Type B pancreatic cell (in vitro differentiated cells): Measurements from ENCODE around the gene MYO10. TPM values are rescaled to one million over a fixed set of nuclear protein-coding genes. Genes with fewer than 3 reads are reported as not detected.

Source experiments
- DNase-seq: peaks from one replicate; pipeline ENCODE4 v3.0.0; 2021; ENCODE audit warnings: mixed read lengths; ENCODE audit not compliant: unreplicated experiment; ENCODE audit errors: extremely low spot score
- H3K27ac Mint-ChIP-seq: 2 replicates; pipeline ENCODE4 v1.8.0; 2021; ENCODE audit warnings: mild to moderate bottlenecking, mixed read lengths
- H3K27me3 Mint-ChIP-seq: 2 replicates; pipeline ENCODE4 v1.8.0; 2021; ENCODE audit warnings: mixed read lengths
- H3K36me3 Mint-ChIP-seq: 2 replicates; pipeline ENCODE4 v1.8.0; 2021; ENCODE audit warnings: mixed read lengths
- H3K4me1 Mint-ChIP-seq: one replicate; pipeline ENCODE4 v1.8.0; 2021; ENCODE audit warnings: mixed read lengths; ENCODE audit not compliant: unreplicated experiment
- H3K4me3 Mint-ChIP-seq: 2 replicates; pipeline ENCODE4 v1.8.0; 2021; ENCODE audit warnings: mild to moderate bottlenecking, mixed read lengths
- H3K9me3 Mint-ChIP-seq: 2 replicates; pipeline ENCODE4 v1.8.0; 2021; ENCODE audit warnings: mixed read lengths
- total RNA-seq: library from RNA; stranded (reverse); gene quantifications from 2 replicates; pipeline ENCODE4 v1.2.1, GENCODE V29; 2021; ENCODE audit warnings: low replicate concordance
- TF ChIP-seq, protein P1 (sequence below): fragments of 200-600 bp; sonication (generic); conservative IDR thresholded peaks from 2 replicates; pipeline ENCODE4 v1.5.0; 2021; ENCODE audit warnings: antibody characterized with exemption, mild to moderate bottlenecking

Gene MYO10
- total RNA-seq, 1 donor from 2014 or later, result 52.5 TPM

DNA sequence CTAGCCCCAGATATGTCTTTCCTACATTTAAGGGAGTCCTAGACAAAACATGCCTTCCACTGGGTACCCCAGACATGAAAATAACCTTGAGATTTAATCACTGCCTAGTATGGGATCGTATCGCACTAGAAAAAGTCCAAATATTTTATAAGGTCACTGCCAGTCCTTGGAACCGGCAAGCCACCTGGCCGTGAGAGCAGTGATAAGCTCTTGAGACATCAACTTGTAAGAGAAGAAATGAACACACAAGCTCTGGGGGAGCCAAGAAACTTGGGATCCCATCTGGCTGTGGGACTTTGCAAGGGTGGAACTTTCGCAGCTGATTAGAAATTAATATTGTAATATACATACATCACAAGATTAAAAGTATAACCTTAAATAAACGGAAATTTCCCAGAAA, 21.5 kb downstream of the MYO10 start:
- Mint-ChIP-seq H3K4me1 (peaks cover 14% of the 10 kb centered on the region), H3K36me3 (peaks cover 4% of the 10 kb centered on the region), H3K4me3 (no peak overlapping the region), H3K27ac (no peak overlapping the region), H3K9me3 (peaks cover 4% of the 10 kb centered on the region), H3K27me3 (peaks cover 5% of the 10 kb centered on the region)
- no peak for DNase-seq
- TF ChIP-seq, protein P1, sequence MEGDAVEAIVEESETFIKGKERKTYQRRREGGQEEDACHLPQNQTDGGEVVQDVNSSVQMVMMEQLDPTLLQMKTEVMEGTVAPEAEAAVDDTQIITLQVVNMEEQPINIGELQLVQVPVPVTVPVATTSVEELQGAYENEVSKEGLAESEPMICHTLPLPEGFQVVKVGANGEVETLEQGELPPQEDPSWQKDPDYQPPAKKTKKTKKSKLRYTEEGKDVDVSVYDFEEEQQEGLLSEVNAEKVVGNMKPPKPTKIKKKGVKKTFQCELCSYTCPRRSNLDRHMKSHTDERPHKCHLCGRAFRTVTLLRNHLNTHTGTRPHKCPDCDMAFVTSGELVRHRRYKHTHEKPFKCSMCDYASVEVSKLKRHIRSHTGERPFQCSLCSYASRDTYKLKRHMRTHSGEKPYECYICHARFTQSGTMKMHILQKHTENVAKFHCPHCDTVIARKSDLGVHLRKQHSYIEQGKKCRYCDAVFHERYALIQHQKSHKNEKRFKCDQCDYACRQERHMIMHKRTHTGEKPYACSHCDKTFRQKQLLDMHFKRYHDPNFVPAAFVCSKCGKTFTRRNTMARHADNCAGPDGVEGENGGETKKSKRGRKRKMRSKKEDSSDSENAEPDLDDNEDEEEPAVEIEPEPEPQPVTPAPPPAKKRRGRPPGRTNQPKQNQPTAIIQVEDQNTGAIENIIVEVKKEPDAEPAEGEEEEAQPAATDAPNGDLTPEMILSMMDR, result no peak

DNA sequence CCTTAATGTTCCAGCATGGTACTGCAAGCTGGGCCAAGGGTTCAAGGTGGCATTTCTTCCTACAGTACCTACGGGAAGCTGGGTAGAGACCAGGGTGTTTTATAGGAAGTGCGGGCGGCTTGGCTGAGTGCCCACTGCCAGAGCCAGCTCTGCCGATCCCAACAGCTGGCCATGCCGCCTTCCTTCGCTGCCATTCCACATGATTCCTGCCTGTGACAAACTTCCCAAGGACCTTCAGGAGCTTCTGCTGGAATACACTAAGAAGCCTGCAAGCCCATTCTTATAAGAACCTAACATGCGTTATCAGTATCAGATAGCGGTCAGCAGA, 22.0 kb downstream of the MYO10 start:
- peaks cover 4% of the 10 kb centered on the region for H3K36me3 Mint-ChIP-seq
- H3K4me1 Mint-ChIP-seq, result peaks cover 14% of the 10 kb centered on the region
- H3K27me3 Mint-ChIP-seq, result peaks cover 5% of the 10 kb centered on the region
- no peak overlapping the region for H3K27ac Mint-ChIP-seq
- TF ChIP-seq, protein P1, result no peak
- no peak for DNase-seq
- no peak overlapping the region for H3K4me3 Mint-ChIP-seq
- peaks cover 4% of the 10 kb centered on the region for H3K9me3 Mint-ChIP-seq

DNA sequence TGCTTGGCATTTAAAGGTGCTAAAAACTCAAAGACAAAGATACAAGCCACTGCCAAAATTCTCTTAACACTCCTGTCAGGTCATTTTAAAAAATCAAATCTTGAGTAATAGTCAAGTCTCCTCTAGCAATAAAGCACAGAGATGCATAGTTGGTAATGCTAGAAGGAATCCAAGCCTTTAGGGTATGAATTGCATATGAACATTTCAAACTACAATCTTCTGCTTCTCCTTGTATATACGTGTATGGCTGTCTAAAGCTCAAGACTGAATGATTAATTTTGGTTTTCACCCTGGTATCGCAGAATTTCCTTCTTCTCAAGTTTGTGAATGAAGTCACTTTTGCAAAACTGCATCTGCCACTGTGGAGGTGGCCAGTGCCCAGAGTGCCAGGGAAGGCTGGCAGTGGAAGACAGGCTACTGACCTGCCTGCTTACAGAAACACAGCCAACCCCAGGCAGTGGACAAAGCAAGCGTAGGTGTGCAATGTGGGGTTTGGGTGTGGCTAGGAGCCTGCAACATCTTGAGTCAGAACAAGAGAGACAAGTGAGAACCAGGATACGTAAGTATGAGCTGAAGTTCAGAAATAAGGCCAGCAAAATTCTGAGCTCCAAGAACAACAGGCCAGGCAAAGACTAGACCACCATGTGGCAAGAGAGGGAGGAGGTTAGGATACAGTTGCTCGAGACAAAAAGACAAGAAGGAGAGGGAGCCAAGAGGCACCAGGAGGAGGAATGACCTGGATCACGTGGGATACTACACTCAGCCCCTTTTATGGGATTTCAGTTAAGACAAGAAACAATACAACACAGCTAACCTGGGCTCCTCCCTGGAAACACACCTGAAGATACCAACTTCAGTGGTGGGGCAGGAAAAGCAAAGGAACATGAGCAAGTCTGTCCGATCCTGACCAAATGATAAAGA, 22.6 kb downstream of the MYO10 start:
- Mint-ChIP-seq H3K27ac (peak overlapping the region; percentile 27), H3K4me1 (peaks cover 14% of the 10 kb centered on the region), H3K36me3 (peaks cover 9% of the 10 kb centered on the region), H3K27me3 (peaks cover 5% of the 10 kb centered on the region), H3K4me3 (no peak overlapping the region), H3K9me3 (peaks cover 4% of the 10 kb centered on the region)
- no peak for DNase-seq
- TF ChIP-seq, protein P1, result no peak

DNA sequence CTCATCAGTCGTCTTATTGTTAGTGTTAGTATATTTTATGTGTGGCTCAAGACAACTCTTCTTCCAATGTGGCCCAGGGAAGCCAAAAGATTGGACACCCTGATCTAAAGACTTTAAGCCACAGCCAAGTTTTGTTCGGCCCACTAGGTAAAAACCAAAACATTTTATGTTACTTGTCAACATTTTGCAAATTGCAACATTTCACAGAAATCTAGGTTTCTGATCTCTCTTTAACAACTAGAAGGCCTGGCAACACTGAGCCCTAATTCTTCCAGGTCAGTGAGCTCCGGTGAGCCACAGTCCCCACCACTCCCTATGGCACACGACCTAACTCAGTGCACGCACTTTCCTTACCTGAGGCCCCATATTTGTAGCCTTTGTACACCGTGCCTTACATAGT, 24.0 kb downstream of the MYO10 start:
- Mint-ChIP-seq H3K27ac (no peak overlapping the region), H3K27me3 (peaks cover 5% of the 10 kb centered on the region), H3K9me3 (peaks cover 4% of the 10 kb centered on the region), H3K4me1 (peaks cover 12% of the 10 kb centered on the region), H3K4me3 (no peak overlapping the region), H3K36me3 (peaks cover 9% of the 10 kb centered on the region)
- TF ChIP-seq, protein P1, result no peak
- no peak for DNase-seq

DNA sequence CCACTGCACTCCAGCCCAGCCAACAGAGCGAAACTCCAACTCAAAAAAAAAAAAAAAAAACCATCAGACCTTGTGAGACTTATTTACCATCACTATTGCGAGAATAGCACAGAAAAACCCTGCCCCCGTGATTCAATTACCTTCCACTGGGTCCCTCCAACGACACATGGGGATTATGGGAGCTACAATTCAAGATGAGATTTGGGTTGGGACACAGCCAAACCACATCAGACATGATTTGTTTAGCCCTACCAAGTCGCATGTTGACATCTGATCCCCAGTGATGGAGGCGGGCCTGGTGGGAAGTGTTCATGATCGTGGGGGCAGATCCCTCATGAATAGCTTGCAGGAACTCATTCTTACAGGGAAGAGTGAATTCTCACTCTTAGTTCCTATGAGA, 26.6 kb downstream of the MYO10 start:
- H3K36me3 Mint-ChIP-seq, result peaks cover 9% of the 10 kb centered on the region
- peaks cover 18% of the 10 kb centered on the region for H3K4me1 Mint-ChIP-seq
- peaks cover 4% of the 10 kb centered on the region for H3K9me3 Mint-ChIP-seq
- peaks cover 5% of the 10 kb centered on the region for H3K27me3 Mint-ChIP-seq
- TF ChIP-seq, protein P1, result no peak
- DNase-seq, result no peak
- no peak overlapping the region for H3K4me3 Mint-ChIP-seq
- no peak overlapping the region for H3K27ac Mint-ChIP-seq
